Gastroesophageal sphincter (tissue), 4 donors: ENCODE results near the gene TBC1D32. TPM values are rescaled to one million over a fixed set of nuclear protein-coding genes. Genes with fewer than 3 reads are reported as not detected.
A peak's percentile ranks its signal among the peaks of the same experiment; 100 is the strongest.
"Not testable (repeated sequence)": the region's sequence is repeated elsewhere in the genome, so short reads cannot be mapped to it uniquely, and the experiment has no call there.

ENCODE experiments used
- ATAC-seq: fragments of 150-250 bp; one replicate; pipeline ENCODE4 v1.9.1; 2016; ENCODE audit warnings: mild to moderate bottlenecking, moderate library complexity
- H3K27ac ChIP-seq, 4 donors: fragments of 200-600 bp; sonication (generic) in 3 of 4; 1 replicate in 3 of 4; 2 replicates in 1 of 4; pipeline ENCODE4 v1.5.1; 2016 to 2019
- H3K27me3 ChIP-seq: fragments of 200-600 bp; sonication (generic); one replicate; pipeline ENCODE4 v1.5.1; 2019
- H3K36me3 ChIP-seq, 2 donors: fragments of 200-600 bp; sonication (generic); one replicate each; pipeline ENCODE4 v1.5.1; 2019; ENCODE audit warnings: control low read depth in 1 of 2
- H3K4me1 ChIP-seq, 3 donors: fragments of 200-600 bp; sonication (generic); 1 replicate in 2 of 3; 2 replicates in 1 of 3; pipeline ENCODE4 v1.5.1; 2016 to 2019; ENCODE audit warnings: control low read depth in 2 of 3
- H3K4me3 ChIP-seq, 2 donors: fragments of 200-600 bp; sonication (generic); one replicate each; pipeline ENCODE4 v1.5.1; 2019; ENCODE audit warnings: mild to moderate bottlenecking in 1 of 2, moderate library complexity in 1 of 2
- H3K9me3 ChIP-seq, 3 donors: fragments of 200-600 bp; sonication (generic); one replicate each; pipeline ENCODE4 v1.5.1; 2017 to 2019; ENCODE audit warnings: control low read depth in 2 of 3
- EP300 ChIP-seq: sonication (generic); formaldehyde crosslinking; IDR thresholded peaks from one replicate; pipeline ENCODE4 v1.6.1; 2017; ENCODE audit warnings: antibody characterized with exemption, mild to moderate bottlenecking
- POLR2A ChIP-seq, 2 donors: fragments of 450-650 bp; IDR thresholded peaks; one replicate each; pipeline ENCODE4 v1.6.1; 2017; ENCODE audit warnings: antibody characterized with exemption in 2 of 2, mild to moderate bottlenecking in 2 of 2, moderate library complexity in 1 of 2
- POLR2AphosphoS5 ChIP-seq: sonication (generic); formaldehyde crosslinking; IDR thresholded peaks from one replicate; pipeline ENCODE4 v1.6.1; 2017; ENCODE audit warnings: antibody characterized with exemption
- WGBS, 2 donors: methylation state at CpG; one replicate each; pipeline ENCODE4 v1.1.5; 2018; ENCODE audit warnings: low coverage in 1 of 2; 5-methylcytosine and 5-hydroxymethylcytosine counted together
- total RNA-seq, 4 donors: library from RNA; depleted of rRNA; stranded (reverse); fragments of >200 nt; gene quantifications; one replicate each; pipeline ENCODE4 v1.1.0, GENCODE V29; 2016
- TF ChIP-seq, protein P1 (sequence below), 4 experiments: fragments of 200-600 bp in 2 of 4; fragments of 450-650 bp in 2 of 4; sonication (generic) in 1 of 4; IDR thresholded peaks; one replicate each; pipeline ENCODE4 v1.5.1; 2017 to 2019; ENCODE audit warnings: antibody characterized with exemption in 4 of 4, mild to moderate bottlenecking in 2 of 4, moderate library complexity in 2 of 4

TBC1D32 gene, protein sequence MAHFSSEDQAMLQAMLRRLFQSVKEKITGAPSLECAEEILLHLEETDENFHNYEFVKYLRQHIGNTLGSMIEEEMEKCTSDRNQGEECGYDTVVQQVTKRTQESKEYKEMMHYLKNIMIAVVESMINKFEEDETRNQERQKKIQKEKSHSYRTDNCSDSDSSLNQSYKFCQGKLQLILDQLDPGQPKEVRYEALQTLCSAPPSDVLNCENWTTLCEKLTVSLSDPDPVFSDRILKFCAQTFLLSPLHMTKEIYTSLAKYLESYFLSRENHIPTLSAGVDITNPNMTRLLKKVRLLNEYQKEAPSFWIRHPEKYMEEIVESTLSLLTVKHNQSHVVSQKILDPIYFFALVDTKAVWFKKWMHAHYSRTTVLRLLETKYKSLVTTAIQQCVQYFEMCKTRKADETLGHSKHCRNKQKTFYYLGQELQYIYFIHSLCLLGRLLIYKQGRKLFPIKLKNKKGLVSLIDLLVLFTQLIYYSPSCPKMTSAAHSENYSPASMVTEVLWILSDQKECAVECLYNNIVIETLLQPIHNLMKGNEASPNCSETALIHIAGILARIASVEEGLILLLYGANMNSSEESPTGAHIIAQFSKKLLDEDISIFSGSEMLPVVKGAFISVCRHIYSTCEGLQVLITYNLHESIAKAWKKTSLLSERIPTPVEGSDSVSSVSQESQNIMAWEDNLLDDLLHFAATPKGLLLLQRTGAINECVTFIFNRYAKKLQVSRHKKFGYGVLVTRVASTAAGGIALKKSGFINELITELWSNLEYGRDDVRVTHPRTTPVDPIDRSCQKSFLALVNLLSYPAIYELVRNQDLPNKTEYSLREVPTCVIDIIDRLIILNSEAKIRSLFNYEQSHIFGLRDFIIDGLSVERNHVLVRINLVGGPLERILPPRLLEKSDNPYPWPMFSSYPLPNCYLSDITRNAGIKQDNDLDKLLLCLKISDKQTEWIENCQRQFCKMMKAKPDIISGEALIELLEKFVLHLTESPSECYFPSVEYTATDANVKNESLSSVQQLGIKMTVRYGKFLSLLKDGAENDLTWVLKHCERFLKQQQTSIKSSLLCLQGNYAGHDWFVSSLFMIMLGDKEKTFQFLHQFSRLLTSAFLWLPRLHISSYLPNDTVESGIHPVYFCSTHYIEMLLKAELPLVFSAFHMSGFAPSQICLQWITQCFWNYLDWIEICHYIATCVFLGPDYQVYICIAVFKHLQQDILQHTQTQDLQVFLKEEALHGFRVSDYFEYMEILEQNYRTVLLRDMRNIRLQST
- total RNA-seq = 1 to 10 TPM; 1.7 to 9.7 (median 3.7) TPM

DNA sequence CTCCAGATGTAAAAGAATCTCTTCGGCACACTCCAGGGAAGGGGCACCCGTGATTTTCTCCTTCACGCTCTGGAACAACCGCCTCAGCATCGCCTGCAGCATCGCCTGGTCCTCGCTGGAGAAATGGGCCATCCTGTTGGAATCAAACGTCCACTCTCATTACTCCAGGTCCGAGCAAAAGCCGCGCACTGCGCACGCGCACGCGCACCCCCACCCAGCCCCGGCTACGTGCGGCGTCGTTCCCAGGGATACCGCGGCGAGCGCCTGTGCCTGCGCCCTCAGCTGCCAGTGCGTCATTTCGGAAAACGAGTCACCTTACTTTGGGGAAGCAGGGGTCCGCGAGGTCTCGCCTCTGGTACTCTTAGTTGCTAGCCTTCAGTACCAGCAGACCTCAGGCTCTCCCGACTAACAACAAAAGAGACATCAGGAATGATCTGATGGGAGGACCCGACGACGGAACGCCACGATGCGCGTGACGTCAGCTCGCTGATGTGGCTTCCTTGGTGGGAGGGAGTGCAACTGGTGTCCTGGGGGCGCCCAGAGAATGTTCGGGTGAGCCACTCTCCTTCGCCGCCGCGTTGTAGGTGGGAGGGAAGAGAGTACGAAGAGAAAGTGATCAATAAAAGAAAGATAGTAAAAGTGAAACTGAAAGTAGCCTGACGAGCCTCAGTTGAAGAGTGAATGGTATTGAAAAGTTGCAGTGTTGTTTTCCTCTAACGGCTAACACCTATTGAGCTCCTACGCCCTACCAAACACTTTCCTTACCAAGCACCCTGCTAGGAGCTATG is at the start of gene TBC1D32:
Gene TBC1D32, minus strand, starts transcription at position 182 of the 788 bp plus-strand sequence. Its CDS starts 50 bp downstream, at position 132.
- Histone ChIP-seq H3K27ac (peak within 1 kb of the TSS; percentile 92 to 98 (median 94)), H3K36me3 (no peaks in the 10 kb centered on the region), H3K27me3 (no peaks in the 10 kb centered on the region), H3K9me3 (no peaks in the 10 kb centered on the region), H3K4me1 (peaks cover 0 to 13% (median 0%) of the 10 kb centered on the region in 3 donors), H3K4me3 (peak within 1 kb of the TSS; percentile 65 to 91)
- 2 to 4% methylated on average over 9 to 26 of the region's 52 CpGs for WGBS, 2 donors
- ATAC-seq = peak; percentile 99
- TF ChIP-seq POLR2AphosphoS5 = peak; percentile 79
- TF ChIP-seq, protein P1, sequence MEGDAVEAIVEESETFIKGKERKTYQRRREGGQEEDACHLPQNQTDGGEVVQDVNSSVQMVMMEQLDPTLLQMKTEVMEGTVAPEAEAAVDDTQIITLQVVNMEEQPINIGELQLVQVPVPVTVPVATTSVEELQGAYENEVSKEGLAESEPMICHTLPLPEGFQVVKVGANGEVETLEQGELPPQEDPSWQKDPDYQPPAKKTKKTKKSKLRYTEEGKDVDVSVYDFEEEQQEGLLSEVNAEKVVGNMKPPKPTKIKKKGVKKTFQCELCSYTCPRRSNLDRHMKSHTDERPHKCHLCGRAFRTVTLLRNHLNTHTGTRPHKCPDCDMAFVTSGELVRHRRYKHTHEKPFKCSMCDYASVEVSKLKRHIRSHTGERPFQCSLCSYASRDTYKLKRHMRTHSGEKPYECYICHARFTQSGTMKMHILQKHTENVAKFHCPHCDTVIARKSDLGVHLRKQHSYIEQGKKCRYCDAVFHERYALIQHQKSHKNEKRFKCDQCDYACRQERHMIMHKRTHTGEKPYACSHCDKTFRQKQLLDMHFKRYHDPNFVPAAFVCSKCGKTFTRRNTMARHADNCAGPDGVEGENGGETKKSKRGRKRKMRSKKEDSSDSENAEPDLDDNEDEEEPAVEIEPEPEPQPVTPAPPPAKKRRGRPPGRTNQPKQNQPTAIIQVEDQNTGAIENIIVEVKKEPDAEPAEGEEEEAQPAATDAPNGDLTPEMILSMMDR (IDR thresholded peaks at IDR 0.05) = peak in 3 of 4 experiments; percentile 7 to 24 (median 13)
- no peak for TF ChIP-seq EP300
- TF ChIP-seq POLR2A (IDR thresholded peaks at IDR 0.05) = peak; percentile 22 to 27

DNA sequence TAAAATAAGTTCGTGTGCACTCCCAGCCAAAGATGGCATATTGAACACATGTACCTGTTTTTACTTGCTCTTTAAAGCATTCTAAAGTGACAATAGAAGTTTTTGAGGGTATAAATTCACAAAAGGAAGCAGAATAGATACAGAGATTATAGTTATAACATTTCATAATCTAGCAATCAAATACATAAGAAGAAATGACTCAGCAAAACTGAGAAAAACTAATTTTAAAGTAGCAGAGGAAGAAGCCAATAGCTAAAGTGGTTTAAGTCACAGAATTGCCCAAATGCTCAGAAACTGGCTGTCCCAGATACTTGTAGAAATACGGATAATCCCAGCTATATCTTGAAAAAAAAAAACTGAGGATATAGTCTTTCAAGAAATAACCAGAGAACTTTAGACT is 49.2 kb upstream of the TBC1D32 start:
- no peaks in the 10 kb centered on the region for H3K4me1 ChIP-seq
- H3K27me3 ChIP-seq = no peaks in the 10 kb centered on the region
- TF ChIP-seq, protein P1 (IDR thresholded peaks at IDR 0.05) = no peak
- TF ChIP-seq POLR2AphosphoS5 (no peak), EP300 (no peak), POLR2A (IDR thresholded peaks at IDR 0.05) (no peak)
- H3K36me3 ChIP-seq = no peaks in the 10 kb centered on the region
- ATAC-seq = no peak
- H3K4me3 ChIP-seq = no peak overlapping the region
- H3K9me3 ChIP-seq = no peaks in the 10 kb centered on the region
- WGBS, 2 donors = 36 to 71% methylated on average over 2 of the region's 2 CpGs
- H3K27ac ChIP-seq = no peak overlapping the region

DNA sequence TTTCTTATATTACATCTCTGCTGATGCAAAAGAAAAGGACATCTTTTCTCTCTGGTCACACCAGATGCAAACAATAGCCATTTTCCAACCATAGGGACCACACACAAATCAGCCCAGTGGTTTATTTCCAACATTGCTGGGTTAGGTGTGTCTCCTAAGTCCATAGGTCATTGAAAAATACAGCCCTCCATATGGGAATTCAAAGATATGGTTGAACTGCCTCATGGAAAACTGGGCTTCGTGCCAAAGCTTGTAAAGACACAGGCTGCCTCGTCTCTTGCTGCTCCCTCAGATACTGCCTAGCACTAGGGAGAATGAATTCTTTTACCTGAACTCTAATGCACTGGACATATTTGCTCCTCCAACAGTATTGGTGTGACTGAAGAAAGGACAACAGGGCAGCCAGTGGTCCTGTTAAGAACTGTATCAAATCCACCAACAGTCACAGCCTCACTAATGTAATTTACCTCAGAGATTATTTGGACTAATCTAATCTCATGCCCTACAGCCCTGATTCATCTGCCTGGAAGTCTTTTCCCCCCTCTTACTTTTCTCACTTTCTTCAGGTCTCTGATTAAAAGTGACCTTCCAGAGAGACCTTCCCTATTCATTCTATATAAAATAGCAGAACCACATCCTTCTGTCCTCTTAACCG is 48.3 kb upstream of the TBC1D32 start:
- no peak overlapping the region for H3K27ac ChIP-seq
- 40 to 42% methylated on average over 3 of the region's 3 CpGs for WGBS, 2 donors
- TF ChIP-seq POLR2AphosphoS5 (no peak), POLR2A (IDR thresholded peaks at IDR 0.05) (no peak), EP300 (no peak)
- TF ChIP-seq, protein P1 (IDR thresholded peaks at IDR 0.05) = no peak
- no peaks in the 10 kb centered on the region for H3K9me3 ChIP-seq
- ATAC-seq = no peak
- H3K27me3 ChIP-seq = no peaks in the 10 kb centered on the region
- H3K4me3 ChIP-seq = no peak overlapping the region
- no peaks in the 10 kb centered on the region for H3K4me1 ChIP-seq
- no peaks in the 10 kb centered on the region for H3K36me3 ChIP-seq

DNA sequence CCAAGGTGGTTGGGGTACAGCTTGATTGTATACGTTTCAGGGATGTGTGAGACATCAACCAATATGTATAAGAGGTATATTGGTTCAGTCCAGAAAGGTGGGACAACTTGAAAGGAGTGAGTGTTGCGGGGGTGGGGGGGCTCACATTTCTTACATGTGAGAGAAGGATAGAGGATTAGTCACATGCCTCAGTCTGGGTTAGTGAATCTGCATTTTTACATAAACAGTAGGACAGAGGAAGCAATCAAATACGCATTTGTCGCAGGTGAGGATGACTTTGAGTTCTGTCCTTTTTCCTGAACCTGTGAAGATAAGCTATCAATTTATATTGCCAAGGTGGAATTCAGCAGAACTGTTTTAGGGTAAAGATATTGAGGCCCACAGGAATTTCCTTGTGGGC is 42.1 kb upstream of the TBC1D32 start:
- no peaks in the 10 kb centered on the region for H3K4me1 ChIP-seq
- TF ChIP-seq POLR2AphosphoS5 (no peak), EP300 (no peak), POLR2A (IDR thresholded peaks at IDR 0.05) (no peak)
- TF ChIP-seq, protein P1 (IDR thresholded peaks at IDR 0.05) = no peak
- no peaks in the 10 kb centered on the region for H3K36me3 ChIP-seq
- ATAC-seq = no peak
- H3K27me3 ChIP-seq = no peaks in the 10 kb centered on the region
- peaks cover 0 to 22% (median 0%) of the 10 kb centered on the region in 3 donors for H3K9me3 ChIP-seq
- 74 to 96% methylated on average over 3 to 4 of the region's 4 CpGs for WGBS, 2 donors
- no peak overlapping the region for H3K27ac ChIP-seq
- H3K4me3 ChIP-seq = no peak overlapping the region

DNA sequence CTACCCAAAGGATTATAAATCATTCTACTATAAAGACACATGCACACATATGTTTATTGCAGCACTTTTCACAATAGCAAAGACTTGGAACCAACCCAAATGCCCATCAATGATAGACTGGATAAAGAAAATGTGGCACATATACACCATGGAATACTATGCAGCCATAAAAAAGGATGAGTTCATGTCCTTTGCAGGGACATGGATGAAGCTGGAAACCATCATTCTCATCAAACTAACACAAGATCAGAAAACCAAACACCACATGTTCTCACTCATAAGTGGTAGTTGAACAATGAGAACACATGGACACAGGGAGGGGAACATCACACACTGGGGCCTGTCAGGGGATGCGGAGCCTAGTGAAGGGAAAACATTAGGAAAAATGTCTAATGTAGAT is 39.9 kb upstream of the TBC1D32 start:
- not testable (repeated sequence) for ATAC-seq, H3K27me3 ChIP-seq
- 100% methylated on average over 1 of the region's 1 CpG for WGBS, 2 donors

More for the DNA sequence above, 39.9 kb upstream of the TBC1D32 start:
- H3K9me3 ChIP-seq = peaks cover 0 to 22% (median 0%) of the 10 kb centered on the region in 3 donors
- not testable (repeated sequence) for H3K27ac ChIP-seq, H3K4me1 ChIP-seq, H3K36me3 ChIP-seq, H3K4me3 ChIP-seq
